Activated CD4-positive, alpha-beta T cell treated with anti-CD3 and anti-CD28 coated beads, Interleukin-2, amount 50 U/mL, for 16 hours (primary cell): ENCODE data around the gene VEGFC.

Experiments used
- DNase-seq: peaks from one replicate; pipeline ENCODE4 v3.0.0-alpha.2; 2020

VEGFC gene

DNA sequence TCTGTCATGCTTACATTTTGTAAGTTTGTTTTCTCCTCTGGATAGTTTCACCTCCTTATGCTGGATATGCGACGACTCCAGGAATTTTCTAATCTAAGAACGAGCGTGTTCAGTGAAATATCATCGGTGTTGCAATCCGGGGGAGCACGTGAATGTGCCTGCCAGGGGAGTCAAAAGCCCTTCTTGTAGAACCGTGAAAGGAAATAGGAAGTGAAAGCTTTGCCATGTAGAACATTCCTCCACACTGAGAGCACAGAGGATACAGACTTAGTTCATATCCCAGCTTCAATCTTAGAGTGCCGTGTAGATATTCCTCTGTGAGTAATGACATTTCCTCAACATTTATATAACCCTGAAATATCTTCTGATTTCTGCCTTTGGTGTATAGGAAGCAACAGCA, 121.2 kb downstream of the VEGFC start:
- DNase-seq, result no peak

DNA sequence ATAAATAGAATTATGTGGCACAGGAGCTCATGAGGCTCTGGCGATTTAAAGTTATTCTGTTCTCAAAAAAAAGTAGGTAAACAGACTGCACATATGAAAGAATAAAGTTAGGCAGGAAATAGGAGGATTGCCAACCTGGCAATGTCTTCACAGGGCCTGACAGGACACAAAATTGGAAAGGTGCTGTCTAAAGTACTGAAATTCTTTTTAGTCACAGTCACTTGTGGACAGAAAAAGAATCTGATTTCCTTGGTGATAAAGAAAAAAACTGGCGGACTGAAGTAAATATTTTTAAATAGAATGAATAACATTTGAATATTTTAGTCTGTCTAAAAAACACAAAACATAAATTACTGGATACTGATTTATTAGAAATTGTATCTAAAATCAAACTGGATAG, 124.4 kb downstream of the VEGFC start:
- no peak for DNase-seq

DNA sequence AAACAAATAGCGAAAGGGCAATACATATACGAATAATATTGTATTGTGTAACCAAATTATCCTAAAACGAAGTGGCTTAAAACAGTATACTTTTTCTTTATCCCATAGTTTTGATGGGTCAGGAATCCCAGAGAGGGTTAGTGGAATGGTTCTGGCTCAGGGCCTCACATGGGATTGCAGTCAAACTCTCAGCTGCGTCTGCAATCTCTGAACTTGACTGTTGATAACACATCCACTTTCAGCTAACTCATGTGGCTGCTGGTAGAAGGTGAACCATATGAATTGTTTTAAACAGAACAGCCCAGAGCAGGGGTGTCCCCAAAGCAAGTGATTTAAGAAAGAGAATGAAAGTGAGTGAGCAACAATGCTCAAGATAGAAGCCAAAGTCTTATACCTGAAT, 127.8 kb downstream of the VEGFC start:
- DNase-seq, result no peak

DNA sequence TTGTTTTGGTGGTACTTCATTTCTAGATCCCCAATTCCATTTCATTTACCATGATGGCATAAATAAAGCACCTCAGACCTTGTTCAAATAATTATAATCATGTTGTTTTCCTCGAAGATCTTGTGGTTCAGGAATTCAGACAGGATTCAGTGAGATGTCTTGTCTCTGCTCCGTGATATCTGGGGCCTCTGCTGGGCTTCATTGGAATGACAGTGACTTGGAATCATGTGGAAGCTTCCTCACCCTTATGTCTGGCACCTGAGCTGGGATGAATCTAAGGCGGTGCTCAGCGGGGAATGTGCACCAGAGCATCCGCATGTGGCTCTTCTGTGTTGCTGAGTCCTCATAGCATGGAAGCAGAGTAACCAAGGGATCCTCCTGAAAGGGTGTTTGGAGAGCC, 132.2 kb downstream of the VEGFC start:
- DNase-seq, result no peak

DNA sequence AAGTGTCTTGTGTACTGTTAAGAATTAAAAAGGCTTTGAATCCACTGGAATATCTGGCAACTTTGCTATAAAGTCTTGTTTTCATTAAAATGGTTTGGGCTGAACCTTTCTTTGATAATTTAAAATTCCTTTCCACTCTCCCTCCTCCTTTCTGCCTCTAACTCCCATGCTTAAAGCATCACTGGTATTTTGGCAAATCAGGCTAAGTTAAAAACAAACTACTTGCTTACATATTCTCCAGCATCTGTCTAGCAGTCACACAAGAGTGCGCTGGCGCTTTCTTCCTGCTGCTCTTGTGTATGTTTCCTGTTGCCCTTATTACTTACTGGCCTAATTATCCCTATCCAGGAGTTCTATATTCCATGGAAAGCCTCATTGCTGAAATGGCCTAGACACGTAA, 136.6 kb downstream of the VEGFC start:
- DNase-seq, result no peak

DNA sequence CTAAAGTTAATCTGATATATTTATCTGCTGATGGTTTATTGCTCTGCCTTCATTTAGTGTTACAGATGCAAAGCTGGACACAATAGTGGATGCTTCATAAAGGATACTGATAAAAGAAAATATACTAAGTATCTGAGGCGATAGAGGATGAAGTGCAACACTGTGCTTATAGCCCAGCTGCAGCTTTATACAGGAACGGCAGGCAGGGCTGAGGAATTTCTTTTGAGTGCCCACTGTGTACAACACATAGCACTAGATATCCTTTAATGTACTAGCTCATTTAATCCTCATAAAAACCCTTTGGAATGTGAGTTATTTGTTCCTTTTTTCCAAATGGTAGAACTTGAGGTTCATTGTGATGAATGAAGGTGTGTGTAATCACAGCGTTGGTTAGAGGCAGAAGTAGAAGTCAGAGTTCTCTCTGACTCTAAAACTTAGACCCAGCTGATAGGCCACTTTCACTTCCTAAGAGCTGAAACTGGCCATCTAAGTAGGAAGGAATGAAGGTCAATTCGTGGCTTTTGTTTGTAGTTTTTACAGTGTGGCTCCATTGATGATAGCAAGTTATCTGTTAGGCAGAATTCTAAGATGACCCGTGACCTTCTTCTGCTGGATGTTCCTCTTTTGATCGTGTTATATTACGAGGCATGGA, 138.0 kb downstream of the VEGFC start:
- no peak for DNase-seq

DNA sequence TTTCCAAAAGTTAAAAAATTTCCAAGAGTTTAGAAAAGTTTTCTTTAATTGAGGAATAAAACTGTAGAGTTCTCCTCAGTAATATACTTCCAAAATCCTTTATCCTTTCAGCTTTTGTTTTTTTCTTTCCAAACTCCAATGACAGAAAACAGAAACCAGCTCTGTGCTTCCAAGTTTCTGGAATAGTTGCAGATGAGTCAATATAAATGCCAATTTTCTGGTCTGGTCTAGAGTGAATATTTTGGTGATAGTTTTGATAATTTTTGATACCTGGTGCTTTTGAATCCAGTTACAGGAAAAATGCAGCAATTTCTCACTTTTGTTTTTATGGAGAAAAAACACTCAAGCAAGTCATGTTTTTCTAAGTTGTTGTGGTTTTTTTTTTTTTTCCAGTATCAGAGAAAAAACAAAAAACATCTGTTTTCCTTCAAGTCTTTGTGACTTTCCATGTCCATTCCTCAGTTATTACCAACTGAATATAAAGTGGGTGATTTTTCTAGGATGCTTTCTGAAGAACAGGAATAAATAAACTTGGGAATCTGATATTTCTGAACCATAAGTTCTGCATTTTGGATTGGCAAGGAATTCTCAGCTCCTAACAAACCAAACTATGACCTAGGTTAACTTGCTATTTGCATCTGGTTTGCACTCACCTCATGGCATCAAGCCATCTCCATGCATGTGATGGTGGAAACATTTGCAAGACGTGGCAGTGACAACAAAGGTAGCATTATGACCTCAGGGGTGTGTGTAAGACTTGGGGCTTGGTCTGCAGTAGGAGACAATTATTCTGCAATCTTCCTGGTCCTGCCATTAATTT, 139.1 kb downstream of the VEGFC start:
- DNase-seq, result no peak

DNA sequence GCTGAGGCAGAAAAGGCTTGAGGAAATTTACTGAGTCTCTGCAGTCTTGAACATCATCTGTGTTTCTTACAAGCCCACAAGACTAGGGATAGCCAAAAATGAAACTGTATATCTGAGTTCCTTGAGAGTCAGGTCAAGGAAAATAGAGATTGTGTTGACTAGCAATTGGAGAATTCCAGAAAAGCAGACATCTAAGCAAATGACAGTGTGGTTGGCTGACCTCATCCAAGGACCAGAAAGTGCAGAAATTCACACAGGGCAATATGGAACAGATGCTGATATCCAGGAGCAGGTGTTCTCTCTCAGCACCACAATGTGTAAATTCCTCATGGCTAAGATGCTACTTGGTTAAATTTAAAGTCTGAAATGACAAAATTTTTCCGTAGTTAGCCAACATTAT, 146.4 kb downstream of the VEGFC start:
- DNase-seq, result no peak

DNA sequence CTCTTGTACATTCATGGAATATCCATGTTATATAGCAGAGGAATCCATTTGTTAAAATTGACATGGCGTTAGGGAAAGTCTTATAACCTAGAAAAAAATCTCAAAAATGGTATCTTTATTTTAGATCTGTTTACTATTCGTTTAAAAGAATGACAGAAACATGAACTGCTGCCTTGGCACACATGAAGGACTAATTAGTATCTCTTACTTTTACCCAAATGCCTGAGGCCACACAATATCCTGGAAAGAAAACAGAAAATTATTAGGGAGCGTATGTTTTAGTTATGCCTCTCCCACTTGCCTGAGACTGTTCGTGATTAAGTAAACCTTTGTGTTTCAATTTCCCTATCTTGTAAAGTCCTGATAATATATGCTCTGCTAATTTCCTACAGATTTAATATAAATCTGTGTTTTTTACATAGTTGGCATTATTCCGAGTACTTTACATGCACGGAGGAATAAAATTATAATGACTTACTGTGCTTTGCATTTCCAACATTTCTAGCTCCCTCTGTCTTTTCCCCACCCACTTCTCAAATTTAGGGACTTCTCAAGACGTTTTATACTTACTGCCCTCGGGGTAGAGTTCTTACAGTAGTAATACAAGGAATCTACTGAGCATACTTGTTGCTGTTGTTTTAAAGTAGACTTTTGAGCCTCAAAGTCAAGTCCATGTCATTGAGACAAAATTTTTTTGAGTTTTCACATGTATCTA, 147.3 kb downstream of the VEGFC start:
- no peak for DNase-seq

DNA sequence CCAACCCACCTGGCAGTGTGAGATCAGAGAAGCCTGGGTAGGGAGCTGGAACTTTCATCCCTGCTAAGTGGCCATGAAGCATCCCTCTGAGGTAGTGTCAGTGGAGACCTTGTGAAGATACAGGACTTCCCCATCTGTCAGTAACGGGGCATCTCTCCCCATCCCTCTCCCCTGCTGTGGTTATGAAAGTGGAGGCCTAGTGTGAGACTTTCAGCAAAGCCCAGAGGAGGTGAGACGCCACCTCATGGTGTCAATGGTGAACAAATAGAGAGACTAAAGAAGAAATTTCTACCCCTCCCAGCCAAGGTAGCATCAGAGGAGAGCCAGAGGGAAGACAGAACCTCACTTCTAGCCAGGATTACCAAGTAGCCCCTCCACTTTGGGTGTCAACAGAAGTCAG, 150.2 kb downstream of the VEGFC start:
- no peak for DNase-seq

DNA sequence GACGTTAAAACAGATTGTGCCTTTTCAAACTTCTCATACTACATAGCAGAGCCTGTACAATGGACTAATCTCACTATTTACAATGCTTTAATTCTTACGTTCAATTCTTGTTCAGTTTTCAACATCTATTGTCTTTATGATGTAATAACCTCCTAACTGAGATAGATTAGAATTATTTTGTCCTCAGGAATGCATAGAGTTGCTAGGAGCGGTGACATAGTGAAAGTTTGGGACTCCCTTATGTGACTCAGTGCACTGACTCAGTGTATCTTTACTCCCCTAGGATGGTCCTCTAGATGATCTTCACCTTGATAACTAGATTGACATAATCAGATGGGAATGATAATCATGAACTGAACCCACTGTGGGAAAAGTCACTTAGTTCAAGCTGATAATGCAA, 151.5 kb downstream of the VEGFC start:
- no peak for DNase-seq

DNA sequence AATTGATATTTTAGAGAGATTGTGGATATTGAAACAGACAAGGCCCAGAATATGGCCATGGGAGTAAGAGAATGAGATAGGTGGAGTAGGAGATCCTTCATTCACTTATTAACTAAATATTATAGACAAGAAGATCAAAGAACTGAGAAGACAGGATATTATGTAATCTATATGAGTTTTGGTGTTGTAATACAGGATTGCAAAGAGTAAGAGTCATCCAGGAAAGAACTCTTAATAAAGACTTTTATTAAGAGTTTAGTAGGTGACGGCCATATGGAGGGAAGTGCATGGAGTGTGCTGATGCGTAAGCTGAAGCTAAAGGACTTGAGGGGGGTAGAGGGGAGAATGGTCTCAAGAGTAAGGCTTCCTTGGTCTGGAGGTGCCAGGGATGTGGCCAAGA, 153.7 kb downstream of the VEGFC start:
- no peak for DNase-seq

DNA sequence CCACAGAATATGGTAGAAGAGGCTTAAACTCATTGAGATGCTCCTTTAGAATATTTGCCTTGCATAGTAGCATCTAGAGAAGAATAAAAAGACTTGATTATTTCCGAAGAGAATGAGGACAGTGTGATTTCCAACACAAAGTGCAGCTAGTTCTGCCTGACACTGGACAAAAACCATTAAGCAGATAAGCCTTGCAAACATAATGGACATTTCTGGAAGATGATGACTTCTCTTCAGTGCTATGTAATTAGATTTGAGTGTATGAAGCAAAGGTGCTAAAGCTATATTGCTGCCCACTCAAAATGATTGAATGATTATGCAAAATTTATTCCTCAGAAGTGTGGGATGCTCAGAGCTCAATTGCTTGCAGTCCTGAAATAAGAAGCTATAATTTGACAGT, 156.4 kb downstream of the VEGFC start:
- no peak for DNase-seq

DNA sequence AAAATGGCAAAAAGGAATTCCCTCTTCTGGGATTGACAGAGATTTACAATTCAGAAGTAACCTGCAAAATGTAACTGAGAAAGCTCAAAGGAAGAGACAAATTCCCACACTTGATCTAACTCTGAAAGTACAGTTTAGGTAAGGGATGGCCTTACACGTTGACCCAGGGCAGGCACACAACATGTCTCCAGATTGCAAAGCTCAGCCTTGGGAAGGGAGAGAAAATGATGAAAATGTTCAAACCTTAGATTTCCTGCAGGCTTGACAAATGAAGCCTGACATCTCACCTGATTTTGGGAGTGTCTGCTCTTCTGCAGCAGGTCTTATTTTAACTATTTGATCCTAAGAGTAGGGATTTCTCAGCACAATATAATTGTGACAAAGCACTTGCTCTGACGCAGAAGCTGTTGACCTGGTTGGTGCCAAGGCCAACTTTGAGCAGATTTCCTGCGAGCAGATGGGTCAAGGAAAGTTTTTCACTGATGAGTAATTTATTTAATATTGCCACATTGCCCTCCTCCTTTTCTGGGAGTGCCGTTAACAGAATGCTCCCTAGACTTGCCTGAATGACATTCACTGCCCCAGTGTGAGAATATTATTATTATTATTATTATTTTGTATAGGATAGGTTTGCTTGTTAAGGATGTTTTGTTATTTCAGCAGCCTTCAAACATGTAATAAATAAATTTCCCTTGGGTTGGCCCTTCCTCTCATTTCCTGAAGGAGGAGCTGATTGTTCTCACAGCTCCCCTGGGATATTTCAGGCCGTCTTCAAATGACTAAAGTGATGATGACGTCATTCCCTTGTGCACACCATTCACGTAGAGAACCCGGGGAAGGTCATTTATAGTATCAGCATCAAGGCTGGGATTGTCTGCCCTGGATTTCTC, 157.1 kb downstream of the VEGFC start:
- DNase-seq, result no peak
